GM19023 (cell line): ENCODE results near the gene GIMAP1.
A peak's percentile ranks its signal among the peaks of the same experiment; 100 is the strongest.

ENCODE experiments used
- ATAC-seq: cut with Tn5 transposase; IDR thresholded peaks from one replicate; pipeline ENCODE4 v1.9.1; 2021; ENCODE audit warnings: mild to moderate bottlenecking, moderate library complexity; ENCODE audit not compliant: unreplicated experiment

Gene GIMAP1

DNA sequence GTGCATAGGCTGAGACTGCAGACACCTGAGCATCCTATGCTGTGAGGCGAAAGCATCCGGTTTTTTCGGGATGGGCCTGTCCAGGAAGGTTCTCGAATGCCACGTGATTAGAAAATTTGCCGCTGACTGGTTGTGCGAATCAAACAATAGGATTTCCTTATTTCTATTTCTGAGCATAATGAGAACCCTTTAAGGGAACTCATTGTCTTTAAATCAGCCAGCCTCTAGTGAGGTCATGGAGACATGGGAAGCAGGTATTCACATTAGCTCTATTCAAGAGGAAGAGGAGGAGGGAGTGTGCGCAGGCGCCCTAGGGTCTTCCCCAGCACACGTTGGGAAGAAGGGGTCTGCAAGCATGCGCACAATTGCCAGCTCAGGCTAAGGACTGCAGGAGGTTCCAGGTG lies 5.6 kb downstream of the GIMAP1 start:
- ATAC-seq = no peak

DNA sequence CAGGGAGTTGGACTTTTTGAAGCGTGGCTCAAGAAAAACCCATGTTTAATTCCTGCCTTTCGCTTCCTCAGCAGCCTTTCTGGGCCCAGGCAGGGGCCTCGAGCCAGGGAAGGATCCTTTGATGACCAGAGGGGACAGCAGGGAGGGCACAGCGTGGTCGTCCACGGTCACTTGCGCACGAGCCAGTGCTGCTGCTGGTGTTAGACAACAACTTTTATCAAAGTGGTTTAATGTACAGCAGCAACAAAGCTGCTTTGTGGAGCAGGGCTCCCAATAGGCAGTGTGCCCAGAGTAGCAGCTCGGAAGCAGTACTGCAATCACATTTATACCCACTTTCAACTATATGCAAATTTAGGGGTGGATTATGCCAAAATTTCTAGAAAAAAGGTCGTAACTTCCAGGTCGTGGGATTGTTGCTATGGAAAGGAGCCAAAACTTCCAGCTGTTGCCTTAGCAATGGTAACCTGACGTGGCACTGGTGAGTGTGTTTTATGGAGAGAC lies 6.1 kb downstream of the GIMAP1 start:
- no peak for ATAC-seq

DNA sequence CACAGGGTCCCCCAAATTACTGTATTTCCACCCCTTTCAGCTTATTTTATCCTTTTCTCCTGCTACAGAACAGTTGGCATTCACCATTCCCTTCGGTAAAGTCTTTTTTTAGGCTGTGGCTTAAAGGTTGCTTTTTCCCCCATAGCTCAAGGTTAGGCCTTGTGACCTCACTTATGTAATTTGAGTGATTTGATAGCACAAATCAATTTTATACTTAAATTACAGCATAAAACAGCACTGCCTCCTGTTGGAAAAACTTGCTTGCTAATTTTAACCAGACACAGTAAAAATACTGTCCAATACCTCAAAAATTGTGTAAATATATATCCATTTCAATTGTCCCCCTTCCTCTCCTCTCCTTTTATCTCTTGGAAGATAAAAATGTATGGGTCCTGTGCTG lies 7.1 kb downstream of the GIMAP1 start:
- no peak for ATAC-seq

DNA sequence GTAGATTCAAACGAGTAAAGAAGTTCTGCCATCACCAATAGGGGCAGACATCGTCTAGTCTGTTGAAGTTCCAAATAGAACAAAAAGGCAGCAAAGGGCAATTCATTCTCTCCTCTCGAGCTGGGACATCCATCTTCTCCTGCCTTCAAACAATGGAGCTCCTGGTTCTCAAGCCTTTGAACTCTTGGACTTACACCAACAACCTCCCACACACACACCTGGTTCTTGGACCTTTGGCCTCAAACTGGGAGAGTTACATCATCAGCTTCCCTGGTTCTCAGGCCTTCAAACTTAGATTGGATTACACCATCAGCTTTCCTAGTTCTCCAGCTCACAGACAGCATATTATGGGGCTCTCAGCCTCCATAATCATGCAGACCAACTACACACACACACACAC lies 11.0 kb downstream of the GIMAP1 start:
- no peak for ATAC-seq

DNA sequence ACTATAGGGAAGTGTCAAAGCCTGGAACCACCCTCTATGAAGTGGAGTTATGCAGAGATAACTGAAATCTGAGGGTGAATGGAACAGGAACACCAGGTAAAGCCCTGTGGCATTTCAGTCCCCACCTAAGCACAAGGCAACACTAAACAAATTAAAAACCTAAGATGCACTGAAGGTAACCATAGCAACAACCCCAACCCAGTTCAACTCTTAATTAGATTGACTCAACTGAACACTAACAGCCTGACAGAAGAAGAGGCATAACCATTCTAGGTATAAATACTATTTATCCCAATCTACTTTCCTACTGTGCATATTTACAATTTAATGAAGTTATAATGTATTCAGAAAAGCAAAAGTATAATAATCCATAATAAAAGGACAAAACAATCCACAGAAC lies 11.6 kb downstream of the GIMAP1 start:
- no peak for ATAC-seq

- ATAC-seq = no peak
Measured at GRCh38 chr7:150728609-150729008, 12.2 kb downstream of the GIMAP1 start.

DNA sequence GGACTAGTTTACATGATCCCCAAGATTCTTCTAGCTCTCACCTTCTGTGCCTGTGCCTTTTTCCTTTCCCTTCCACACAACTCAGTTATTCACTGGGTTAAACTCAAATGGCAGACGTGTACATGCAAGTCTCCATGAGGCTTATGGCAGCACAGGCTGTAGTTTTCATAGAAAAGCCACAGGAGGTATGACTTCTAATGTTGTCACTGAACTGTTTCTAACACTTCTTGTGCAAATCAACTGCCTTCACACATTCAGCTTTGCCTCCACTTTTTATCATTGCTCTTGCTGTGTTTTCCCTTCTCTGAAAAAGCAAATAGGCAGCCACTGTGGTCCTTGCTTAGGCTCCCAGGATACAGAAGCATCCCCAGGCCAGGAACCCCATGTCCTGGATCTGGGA lies 15.5 kb downstream of the GIMAP1 start:
- no peak for ATAC-seq

- ATAC-seq = no peak
Measured at GRCh38 chr7:150732786-150733481, 16.5 kb downstream of the GIMAP1 start.

- no peak for ATAC-seq
Measured at GRCh38 chr7:150733482-150734095, 17.2 kb downstream of the GIMAP1 start.

DNA sequence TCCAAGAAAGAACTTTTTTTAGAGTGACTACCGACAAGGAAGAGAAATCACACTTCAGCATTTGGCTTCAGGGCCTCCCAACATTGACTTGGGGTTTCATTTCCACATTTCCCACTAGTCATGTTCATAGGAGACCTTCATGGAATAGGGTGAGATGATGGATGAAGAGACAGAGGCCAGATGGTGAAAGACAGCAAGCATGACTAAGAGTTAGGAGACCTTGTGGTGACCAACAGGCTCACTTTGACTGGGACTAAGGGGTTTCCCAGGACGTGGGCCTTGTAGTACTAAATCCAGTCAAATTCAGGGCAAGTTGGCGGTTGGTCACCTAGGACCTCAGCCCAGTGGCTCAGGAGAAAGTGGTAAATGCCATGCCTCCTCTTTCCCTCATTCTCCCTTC lies 17.8 kb downstream of the GIMAP1 start:
- ATAC-seq = no peak

DNA sequence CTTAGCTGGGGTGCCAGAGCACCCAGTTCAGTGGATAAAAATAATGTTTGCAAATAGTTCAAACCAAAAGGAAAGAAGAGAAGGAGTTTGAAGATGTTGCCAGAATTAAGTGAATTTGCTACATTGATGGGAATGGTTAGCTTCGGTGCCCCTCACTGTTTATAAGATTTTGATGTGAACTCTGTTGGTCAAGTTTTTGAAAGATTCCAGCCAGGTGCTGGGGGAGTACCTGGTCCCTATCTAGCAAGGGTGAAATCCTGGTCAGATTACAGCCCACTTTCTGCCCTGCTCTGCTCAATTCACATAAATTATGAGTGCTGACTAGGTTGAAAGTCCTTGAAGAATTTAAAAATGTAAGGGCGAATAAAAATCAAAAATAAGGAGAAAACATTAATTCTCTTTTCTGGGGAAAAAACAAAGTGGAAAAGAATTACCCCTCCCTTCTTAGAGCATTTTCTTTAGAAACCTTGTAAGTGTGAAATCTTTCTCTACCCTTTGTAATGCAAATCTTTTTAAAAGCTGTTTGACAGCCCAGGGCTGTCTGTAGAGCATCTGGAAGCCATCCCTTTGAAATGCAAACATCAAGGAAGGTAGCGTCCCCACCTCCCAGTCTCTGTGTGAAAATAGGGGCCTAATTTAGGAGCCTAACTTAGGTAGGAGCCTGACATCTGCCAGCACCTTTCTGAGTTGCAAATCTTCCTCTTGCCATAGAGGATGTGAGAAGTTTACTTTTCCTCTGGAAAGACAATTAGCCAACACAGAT lies 19.4 kb downstream of the GIMAP1 start:
- ATAC-seq = no peak

DNA sequence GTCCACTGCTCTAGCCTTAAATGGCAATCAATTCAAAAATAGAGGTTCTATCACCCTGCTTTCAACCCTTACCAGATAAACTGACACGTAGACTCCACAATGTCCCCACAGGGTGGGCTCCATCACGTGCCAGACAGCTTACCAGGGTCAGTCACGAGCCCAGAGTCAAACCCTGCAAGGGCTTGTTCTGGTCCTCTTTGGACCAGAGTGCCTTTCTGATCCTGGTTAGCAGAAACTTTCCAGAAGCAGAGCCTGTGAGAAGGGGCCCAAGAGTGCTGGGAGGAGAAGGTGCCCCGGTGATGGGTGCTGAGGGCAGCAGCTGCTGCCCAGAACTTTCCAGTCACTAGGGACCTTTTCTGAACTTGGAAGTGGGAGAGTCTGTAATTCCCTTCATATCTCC lies 20.5 kb downstream of the GIMAP1 start:
- ATAC-seq = peak; percentile 13

GRCh38 chr7:150737265-150738055 lies 21.0 kb downstream of the GIMAP1 start, which contains the start of gene GIMAP5:
TSS of gene GIMAP5 (plus strand) at chr7:150737418. CDS start at chr7:150740885, 3,467 bp downstream.
- ATAC-seq = peak; percentile 64

DNA sequence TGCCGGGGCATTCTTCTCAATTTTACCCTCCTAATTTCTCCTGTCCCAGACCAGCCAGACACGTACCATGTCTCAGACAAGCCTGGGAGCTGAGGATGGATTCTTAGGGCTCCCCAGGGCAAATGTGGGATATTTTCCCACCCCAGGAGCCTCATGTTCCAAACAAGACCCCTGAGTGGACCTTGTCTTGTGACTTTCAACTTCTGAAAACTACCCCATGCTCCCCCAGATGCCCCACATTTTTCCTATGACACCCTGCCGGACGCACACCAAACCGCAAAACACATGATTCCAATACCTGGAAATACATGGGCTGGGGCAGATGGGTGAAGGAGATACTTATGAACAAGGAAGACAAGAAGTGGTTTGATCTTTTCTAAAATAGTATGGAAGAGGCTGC lies 21.7 kb downstream of the GIMAP1 start:
- no peak for ATAC-seq

GRCh38 chr7:150738591-150739001 lies 22.2 kb downstream of the GIMAP1 start:
- no peak for ATAC-seq

GRCh38 chr7:150739033-150739432 lies 22.6 kb downstream of the GIMAP1 start:
- ATAC-seq = no peak

GRCh38 chr7:150740053-150740452 lies 23.6 kb downstream of the GIMAP1 start:
- ATAC-seq = no peak

DNA sequence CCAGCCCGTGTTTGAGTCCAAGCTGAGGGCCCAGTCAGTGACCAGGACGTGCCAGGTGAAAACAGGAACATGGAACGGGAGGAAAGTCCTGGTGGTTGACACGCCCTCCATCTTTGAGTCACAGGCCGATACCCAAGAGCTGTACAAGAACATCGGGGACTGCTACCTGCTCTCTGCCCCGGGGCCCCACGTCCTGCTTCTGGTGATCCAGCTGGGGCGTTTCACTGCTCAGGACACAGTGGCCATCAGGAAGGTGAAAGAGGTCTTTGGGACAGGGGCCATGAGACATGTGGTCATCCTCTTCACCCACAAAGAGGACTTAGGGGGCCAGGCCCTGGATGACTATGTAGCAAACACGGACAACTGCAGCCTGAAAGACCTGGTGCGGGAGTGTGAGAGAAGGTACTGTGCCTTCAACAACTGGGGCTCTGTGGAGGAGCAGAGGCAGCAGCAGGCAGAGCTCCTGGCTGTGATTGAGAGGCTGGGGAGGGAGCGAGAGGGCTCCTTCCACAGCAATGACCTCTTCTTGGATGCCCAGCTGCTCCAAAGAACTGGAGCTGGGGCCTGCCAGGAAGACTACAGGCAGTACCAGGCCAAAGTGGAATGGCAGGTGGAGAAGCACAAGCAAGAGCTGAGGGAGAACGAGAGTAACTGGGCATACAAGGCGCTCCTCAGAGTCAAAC lies 26.0 kb downstream of the GIMAP1 start:
- ATAC-seq = no peak

GRCh38 chr7:150744041-150744656 lies 27.7 kb downstream of the GIMAP1 start:
- no peak for ATAC-seq

- ATAC-seq = no peak
Measured at GRCh38 chr7:150745086-150745485, 28.7 kb downstream of the GIMAP1 start.
